GM11168 (cell line): ENCODE data around the gene OR2V2.

Experiments used
- in situ Hi-C: fragments of 300-500 bp; cut with MboI; formaldehyde crosslinking; loops from one replicate; pipeline ENCODE4 v1.12.0; 2022; ENCODE audit warnings: low sequenced_read_pairs; ENCODE audit not compliant: unreplicated experiment

Gene OR2V2

DNA sequence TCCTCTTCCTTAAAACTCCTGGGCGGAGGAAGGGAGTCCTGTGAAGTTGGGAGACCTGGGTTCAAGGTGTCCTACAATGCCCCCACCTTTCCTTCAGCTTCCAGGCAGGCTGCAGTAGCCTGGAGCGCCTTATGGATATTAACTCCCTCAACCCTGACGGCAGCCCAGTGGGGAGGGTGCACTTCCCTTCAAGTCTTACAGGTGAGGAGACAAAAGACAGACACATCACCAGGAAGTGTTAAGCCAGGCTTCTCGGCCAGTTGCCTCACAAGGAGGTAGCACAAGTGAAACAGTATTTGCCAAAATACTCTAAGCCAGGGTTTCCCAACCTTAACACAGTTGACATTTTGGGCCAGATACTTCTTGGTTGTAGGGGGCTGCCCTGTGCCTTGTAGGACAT is 53.4 kb downstream of the OR2V2 start:
- in situ Hi-C loops = no loop called here

GRCh38 chr5:181203093-181203711 is 55.8 kb downstream of the OR2V2 start:
- in situ Hi-C loops = no loop called here

DNA sequence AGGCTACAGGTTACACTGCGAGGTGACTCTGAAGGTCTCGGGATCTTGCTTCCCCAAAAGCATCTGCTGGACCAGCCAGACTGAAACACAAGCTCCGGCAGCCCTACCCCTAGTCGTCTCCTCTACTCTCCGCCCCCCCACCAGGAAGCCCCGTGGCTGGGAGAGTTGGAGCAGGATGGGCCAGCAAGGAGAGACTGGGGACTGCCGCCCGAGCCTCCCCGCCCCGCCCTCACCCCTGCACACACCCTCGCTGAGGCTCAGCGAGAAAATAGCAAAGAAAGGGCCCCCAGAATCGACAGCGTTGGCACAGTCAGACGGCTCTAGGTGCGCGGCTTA is 56.4 kb downstream of the OR2V2 start:
- in situ Hi-C loops = no loop called here

GRCh38 chr5:181204113-181204825 is 56.9 kb downstream of the OR2V2 start:
- in situ Hi-C loops = no loop called here

DNA sequence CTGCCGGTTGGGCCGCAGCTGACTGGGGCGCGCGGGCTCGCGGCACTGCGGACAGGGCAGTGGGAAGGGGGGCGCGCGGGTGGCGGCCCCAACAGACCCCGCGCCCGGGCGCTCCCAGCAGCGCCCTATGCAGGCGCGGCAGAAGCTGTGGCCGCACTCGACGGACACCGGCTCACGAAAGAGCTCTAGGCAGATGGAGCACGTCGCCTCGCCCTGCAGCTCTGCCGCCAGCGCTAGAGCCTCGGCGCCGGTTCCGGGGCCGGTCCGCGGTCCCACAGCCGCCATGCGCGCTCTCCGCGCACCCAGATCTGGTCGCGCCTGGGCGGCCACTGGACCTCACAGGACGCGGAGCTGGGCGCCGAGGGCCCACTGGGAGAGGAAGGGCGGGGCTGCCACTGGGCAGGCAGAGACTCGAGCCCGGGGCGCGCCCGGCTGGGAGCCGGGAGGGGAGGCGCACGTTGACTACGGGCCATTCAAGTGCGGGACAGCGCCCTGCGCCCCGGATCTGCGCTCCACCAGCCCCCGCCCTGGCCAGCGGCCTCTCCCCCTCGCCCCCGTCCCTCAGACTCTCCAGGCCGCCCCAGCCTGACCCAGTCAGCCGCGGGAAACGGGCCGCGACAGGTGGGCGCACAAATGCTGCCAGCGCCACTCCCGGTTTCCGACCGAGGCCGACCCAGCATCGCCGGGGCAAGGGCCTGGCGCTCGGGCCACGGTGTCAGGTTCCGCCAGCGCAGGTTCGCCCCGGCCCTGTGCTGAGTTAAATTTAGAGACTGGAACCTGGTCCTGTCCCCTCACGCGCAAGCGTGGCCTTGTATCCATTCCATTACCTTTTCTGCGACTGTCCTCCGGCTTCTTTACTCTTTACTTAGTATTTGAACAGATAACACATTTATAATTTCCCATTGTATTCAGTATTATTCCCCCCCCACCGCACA is 57.7 kb downstream of the OR2V2 start, which contains the start of gene TRIM7:
TSS of gene TRIM7 (minus strand) at position 371 of the 935 bp plus-strand sequence. CDS start at position 285, 86 bp downstream.
- in situ Hi-C loops = no loop called here

DNA sequence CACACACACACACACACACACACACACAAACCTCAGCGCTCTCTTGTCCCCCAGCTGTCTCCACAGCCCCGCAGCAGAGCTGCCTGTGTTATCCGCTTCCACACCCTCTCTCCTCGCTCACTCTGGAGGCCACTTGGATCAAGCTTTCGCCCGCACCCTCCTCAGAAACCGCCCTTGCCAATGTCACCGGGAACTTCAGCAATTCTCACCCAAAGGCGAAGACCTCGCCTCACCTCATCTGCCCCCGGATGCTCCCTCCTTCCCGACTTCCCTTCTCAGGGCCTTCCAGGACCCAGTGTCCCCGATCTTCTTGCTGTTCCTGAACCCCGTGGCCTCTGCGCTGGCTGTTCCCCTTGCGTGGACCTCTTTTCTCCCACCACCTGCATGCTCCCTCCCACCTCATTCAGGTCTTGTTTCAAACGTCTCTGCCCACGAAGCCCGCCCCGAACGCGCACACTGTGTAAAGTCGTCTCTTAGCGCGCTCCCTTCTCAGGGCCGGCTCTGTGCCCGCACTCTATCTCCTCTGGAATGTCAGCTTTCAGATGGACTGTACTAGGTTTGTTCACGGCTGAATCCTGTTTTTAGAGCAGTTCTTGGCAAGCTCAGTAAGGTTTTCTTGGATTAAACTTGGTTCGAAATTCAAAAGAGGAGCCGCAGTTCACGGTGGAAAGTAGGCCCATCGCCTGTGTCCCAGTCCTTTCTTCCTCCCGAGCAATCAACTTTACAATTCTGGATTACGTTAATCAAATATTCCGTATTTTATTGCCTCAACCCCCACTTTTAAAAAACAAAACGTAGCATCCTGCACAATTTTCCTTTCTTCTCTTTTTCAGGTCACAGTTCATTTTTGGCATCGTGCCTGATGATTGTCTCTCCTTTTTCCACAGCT is 58.6 kb downstream of the OR2V2 start:
- in situ Hi-C loops = no loop called here

DNA sequence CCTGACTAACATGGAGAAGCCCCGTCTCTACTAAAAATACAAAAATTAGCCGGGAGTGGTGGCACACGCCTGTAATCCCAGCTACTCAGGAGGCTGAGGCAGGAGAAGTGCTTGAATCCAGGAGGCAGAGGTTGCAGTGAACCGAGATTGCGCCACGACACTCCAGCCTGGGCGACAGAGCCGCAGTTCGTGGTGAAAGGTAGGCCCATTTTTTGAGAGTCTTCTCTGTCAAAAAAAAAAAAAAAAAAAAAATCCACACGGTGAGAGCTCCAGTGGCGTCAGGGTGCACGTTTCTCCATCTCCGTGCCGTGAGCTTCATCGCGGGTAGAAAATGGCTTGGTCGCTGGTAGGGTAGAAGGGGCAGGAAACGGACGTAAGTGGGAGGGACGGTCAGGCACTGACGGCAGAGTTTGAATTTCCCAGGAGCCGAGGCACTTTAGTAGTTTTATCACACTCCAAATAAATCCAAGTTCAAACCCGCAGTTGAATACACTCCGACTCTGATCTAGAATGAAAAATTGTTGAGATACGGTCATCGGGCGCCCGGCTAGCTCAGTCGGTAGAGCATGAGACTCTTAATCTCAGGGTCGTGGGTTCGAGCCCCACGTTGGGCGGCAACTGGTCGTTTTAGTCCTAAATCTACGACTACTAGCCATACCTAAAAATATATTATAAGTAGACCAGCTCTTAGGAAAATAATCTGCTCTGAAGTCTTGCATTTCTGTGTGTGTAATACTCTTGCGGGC is 60.0 kb downstream of the OR2V2 start:
- in situ Hi-C loops = no loop called here

DNA sequence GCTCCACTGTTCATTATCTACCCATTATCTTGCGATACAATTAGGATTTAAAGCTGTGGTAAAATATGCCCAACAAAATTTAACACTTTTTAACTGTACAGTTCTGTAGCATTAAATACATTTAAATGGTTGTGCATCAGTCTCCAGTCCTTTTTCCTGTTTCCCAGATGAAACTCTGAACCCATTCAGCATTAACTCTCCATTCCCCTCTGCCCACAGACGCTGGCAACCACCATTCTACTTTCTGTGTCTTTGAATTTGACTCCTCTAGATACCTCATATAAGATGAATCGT is 60.5 kb downstream of the OR2V2 start:
- in situ Hi-C loops = no loop called here
